Common myeloid progenitor, CD34-positive (primary cell): Measurements from ENCODE around the gene TACO1.

Source experiments
- CTCF ChIA-PET: fragments of 350-600 bp; sonication (Branson Sonifier 250); formaldehyde crosslinking; loops from one replicate; lab custom pipeline; 2021; ENCODE audit warnings: antibody characterized with exemption; lab: Charles Lee
- POLR2A ChIA-PET: fragments of 350-600 bp; sonication (Branson Sonifier 250); formaldehyde crosslinking; loops from one replicate; lab custom pipeline; 2021; ENCODE audit warnings: antibody characterized with exemption; lab: Charles Lee
- DNase-seq, 3 donors: peaks; one replicate each; pipeline versions ENCODE4 v3.0.0 to v3.0.0-alpha.2; 2013
- H3K27ac ChIP-seq, 2 experiments: 1 replicate in 1 of 2; 2 replicates in 1 of 2; pipeline ENCODE4 v1.7.0; 2013; ENCODE audit warnings: inconsistent platforms in 2 of 2, low read length in 2 of 2, mild to moderate bottlenecking in 2 of 2, low read depth in 1 of 2, moderate library complexity in 1 of 2; ENCODE audit not compliant: severe bottlenecking in 2 of 2, insufficient read depth in 1 of 2, poor library complexity in 1 of 2
- H3K27me3 ChIP-seq, 5 experiments: replicated peaks in 2 of 5; 1 replicate in 3 of 5; 2 replicates in 2 of 5; pipeline versions ENCODE4 v1.6.1 to v1.7.0; 2013; ENCODE audit warnings: low read length in 4 of 5, mild to moderate bottlenecking in 2 of 5, moderate library complexity in 2 of 5, inconsistent platforms in 1 of 5; ENCODE audit not compliant: insufficient read depth in 5 of 5, control insufficient read depth in 4 of 5
- H3K36me3 ChIP-seq, 4 experiments: 1 replicate in 2 of 4; 2 replicates in 2 of 4; pipeline versions ENCODE4 v1.6.1 to v1.7.0; 2013; ENCODE audit warnings: low read length in 3 of 4, control low read depth in 1 of 4, mild to moderate bottlenecking in 1 of 4; ENCODE audit not compliant: control insufficient read depth in 4 of 4, insufficient read depth in 4 of 4
- H3K4me1 ChIP-seq, 4 experiments: 1 replicate in 3 of 4; 2 replicates in 1 of 4; pipeline versions ENCODE4 v1.6.1 to v1.7.1; 2013; ENCODE audit warnings: low read length in 3 of 4, mild to moderate bottlenecking in 3 of 4, control low read depth in 1 of 4, inconsistent platforms in 1 of 4, moderate library complexity in 1 of 4; ENCODE audit not compliant: control insufficient read depth in 4 of 4, insufficient read depth in 4 of 4; ENCODE audit errors: control extremely low read depth in 1 of 4
- H3K4me3 ChIP-seq, 7 experiments: 1 replicate in 4 of 7; 2 replicates in 3 of 7; pipeline versions ENCODE4 v1.5.1 to v1.7.0; 2013; ENCODE audit warnings: mild to moderate bottlenecking in 7 of 7, low read length in 6 of 7, moderate library complexity in 6 of 7, inconsistent platforms in 2 of 7, low read depth in 2 of 7, control low read depth in 1 of 7; ENCODE audit not compliant: insufficient read depth in 4 of 7, control insufficient read depth in 1 of 7; ENCODE audit errors: extremely low read depth in 1 of 7
- H3K9me3 ChIP-seq, 5 experiments: 1 replicate in 4 of 5; 2 replicates in 1 of 5; pipeline versions ENCODE4 v1.6.1 to v1.7.1; 2013; ENCODE audit warnings: low read length in 4 of 5, mild to moderate bottlenecking in 2 of 5, inconsistent platforms in 1 of 5, low read depth in 1 of 5, moderate library complexity in 1 of 5; ENCODE audit not compliant: control insufficient read depth in 4 of 5, insufficient read depth in 2 of 5; ENCODE audit errors: control extremely low read depth in 1 of 5
- WGBS: methylation state at CpG from one replicate; pipeline ENCODE4 v1.1.5; 2013; ENCODE audit not compliant: insufficient coverage; 5-methylcytosine and 5-hydroxymethylcytosine counted together

TACO1 gene

GRCh38 chr17:63640038-63640437 lies 39.3 kb downstream of the TACO1 start:
- Histone ChIP-seq H3K4me1 (peaks cover 9 to 38% (median 11%) of the 10 kb centered on the region in 4 experiments), H3K36me3 (peaks cover 12 to 43% (median 25%) of the 10 kb centered on the region in 4 experiments), H3K27me3 (no peaks in the 10 kb centered on the region), H3K9me3 (no peaks in the 10 kb centered on the region), H3K27ac (no peak overlapping the region), H3K4me3 (no peak overlapping the region)
- no peak for DNase-seq
- ChIA-PET POLR2A (interaction anchor here (0.6 kb wide), 1 partner anchor 115 kb away, joined by 3 read pairs; no protein-coding TSS in a partner anchor), CTCF (interaction anchor here (1.0 to 3.3 kb wide), 4 partner anchors 10 to 18 kb away, joined by 3 to 10 read pairs (median 5); no protein-coding TSS in a partner anchor)
- 100% methylated on average over 2 of the region's 4 CpGs for WGBS

- POLR2A ChIA-PET, result no interaction called here
- H3K27ac ChIP-seq, result no peak overlapping the region
- CTCF ChIA-PET, result interaction anchor here (0.7 to 1.3 kb wide), 2 partner anchors 9 to 35 kb away, joined by 3 to 4 read pairs; no protein-coding TSS in a partner anchor
Measured at GRCh38 chr17:63641692-63642448, 41.2 kb downstream of the TACO1 start.

GRCh38 chr17:63644846-63645245 lies 44.2 kb downstream of the TACO1 start:
- Histone ChIP-seq H3K9me3 (no peaks in the 10 kb centered on the region), H3K4me1 (peaks cover 11 to 49% (median 18%) of the 10 kb centered on the region in 4 experiments), H3K27ac (no peak overlapping the region), H3K4me3 (no peak overlapping the region), H3K27me3 (no peaks in the 10 kb centered on the region), H3K36me3 (peaks cover 10 to 35% (median 19%) of the 10 kb centered on the region in 4 experiments)
- CTCF ChIA-PET, result interaction anchor here (1.8 kb wide), 1 partner anchor 10 kb away, joined by 4 read pairs; no protein-coding TSS in a partner anchor
- 95% methylated on average over 7 of the region's 7 CpGs for WGBS
- DNase-seq, result no peak
- POLR2A ChIA-PET, result no interaction called here

More at GRCh38 chr17:63641692-63642448, 41.2 kb downstream of the TACO1 start:
- Histone ChIP-seq H3K4me3 (no peak overlapping the region), H3K9me3 (no peaks in the 10 kb centered on the region), H3K36me3 (peaks cover 8 to 44% (median 21%) of the 10 kb centered on the region in 4 experiments), H3K27me3 (no peaks in the 10 kb centered on the region), H3K4me1 (peaks cover 8 to 39% (median 14%) of the 10 kb centered on the region in 4 experiments)
- WGBS, result 68% methylated on average over 3 of the region's 4 CpGs
- peak in 2 of 3 donors; percentile 90 for DNase-seq

- 96% methylated on average over 4 of the region's 5 CpGs for WGBS
- Histone ChIP-seq H3K9me3 (no peaks in the 10 kb centered on the region), H3K36me3 (peaks cover 10 to 33% (median 18%) of the 10 kb centered on the region in 4 experiments), H3K27ac (no peak overlapping the region), H3K27me3 (no peaks in the 10 kb centered on the region), H3K4me1 (peaks cover 12 to 41% (median 20%) of the 10 kb centered on the region in 4 experiments), H3K4me3 (no peak overlapping the region)
- ChIA-PET CTCF (interaction anchor here (1.0 to 1.8 kb wide), 3 partner anchors 11 to 37 kb away, joined by 3 to 4 read pairs (median 3); no protein-coding TSS in a partner anchor), POLR2A (no interaction called here)
- no peak for DNase-seq
Measured at GRCh38 chr17:63645775-63646487, 45.2 kb downstream of the TACO1 start.

GRCh38 chr17:63646488-63646806 lies 45.8 kb downstream of the TACO1 start:
- H3K27ac ChIP-seq, result no peak overlapping the region
- H3K9me3 ChIP-seq, result no peaks in the 10 kb centered on the region
- ChIA-PET CTCF (interaction anchor here (1.0 kb wide), 1 partner anchor 31 kb away, joined by 3 read pairs; no protein-coding TSS in a partner anchor), POLR2A (no interaction called here)
- H3K27me3 ChIP-seq, result no peaks in the 10 kb centered on the region
- no peak overlapping the region for H3K4me3 ChIP-seq
- 100% methylated on average over 1 of the region's 1 CpG for WGBS
- peaks cover 10 to 33% (median 18%) of the 10 kb centered on the region in 4 experiments for H3K36me3 ChIP-seq
- H3K4me1 ChIP-seq, result peaks cover 9 to 37% (median 19%) of the 10 kb centered on the region in 4 experiments
- DNase-seq, result no peak

GRCh38 chr17:63647065-63647725 lies 46.5 kb downstream of the TACO1 start:
- WGBS, result 97% methylated on average over 4 of the region's 4 CpGs
- no peak overlapping the region for H3K27ac ChIP-seq
- H3K4me1 ChIP-seq, result peaks cover 3 to 29% (median 14%) of the 10 kb centered on the region in 4 experiments
- ChIA-PET CTCF (interaction anchor here (1.3 to 1.4 kb wide), 2 partner anchors 12 to 40 kb away, joined by 3 to 5 read pairs; no protein-coding TSS in a partner anchor), POLR2A (no interaction called here)
- no peaks in the 10 kb centered on the region for H3K9me3 ChIP-seq
- peaks cover 11 to 35% (median 18%) of the 10 kb centered on the region in 4 experiments for H3K36me3 ChIP-seq
- H3K27me3 ChIP-seq, result no peaks in the 10 kb centered on the region
- no peak for DNase-seq
- H3K4me3 ChIP-seq, result no peak overlapping the region
